HG03342 (cell line): ENCODE data around the gene C12orf76.

Source experiments
- ATAC-seq: cut with Tn5 transposase; IDR thresholded peaks from one replicate; pipeline ENCODE4 v1.9.1; 2021; ENCODE audit warnings: mild to moderate bottlenecking, moderate library complexity; ENCODE audit not compliant: unreplicated experiment

Gene C12orf76

GRCh38 chr12:109997393-109997792 is 50.9 kb downstream of the C12orf76 start:
- no peak for ATAC-seq

- ATAC-seq: no peak
These were observed 51.9 kb downstream of the C12orf76 start for GRCh38 chr12:109996483-109996853.

- peak; percentile 65 for ATAC-seq
These were observed 52.4 kb downstream of the C12orf76 start, which contains the start of gene GIT2 for GRCh38 chr12:109995686-109996482. GIT2 (minus strand) TSS chr12:109996368; CDS start chr12:109996224, 144 bp downstream.

GRCh38 chr12:109995361-109995685 is 53.0 kb downstream of the C12orf76 start:
- no peak for ATAC-seq

GRCh38 chr12:109994401-109995175 is 53.7 kb downstream of the C12orf76 start:
- ATAC-seq: no peak

GRCh38 chr12:109993091-109993490 is 55.2 kb downstream of the C12orf76 start:
- no peak for ATAC-seq

- ATAC-seq: no peak
These were observed 56.7 kb downstream of the C12orf76 start for GRCh38 chr12:109991586-109991985.
